K562 (cell line): ENCODE results near the gene HOPX. TPM values are rescaled to one million over a fixed set of nuclear protein-coding genes. Genes with fewer than 3 reads are reported as not detected.

Source experiments
- ATAC-seq: fragments of 200-7000 bp; cut with Tn5 transposase; 3 replicates; pipeline ENCODE4 v1.9.1; 2020; ENCODE audit warnings: moderate library complexity
- BruUV-seq: library from RNA; stranded (reverse); fragments of 400-500 nt; replicated peaks from 2 replicates; lab custom pipeline; 2021; lab: Mats Ljungman, UMichigan
- CTCF ChIA-PET: fragments of 300-600 bp; formaldehyde crosslinking; extraction: SDS; loops from one replicate; lab custom pipeline; 2021; ENCODE audit warnings: low intra/inter-chr PET ratio; lab: Yijun Ruan, JAX
- POLR2A ChIA-PET: fragments of 300-600, 350-650 bp; sonication (Branson Sonifier 250); formaldehyde crosslinking; extraction: SDS; loops from one replicate; lab custom pipeline; 2021; ENCODE audit warnings: antibody characterized with exemption, inconsistent platforms; lab: Yijun Ruan, JAX
- DNase-seq, 4 experiments: peaks; one replicate each; pipeline versions ENCODE4 v3.0.0 to v3.0.0-alpha.2; 2011 to 2018; ENCODE audit warnings: low spot score in 3 of 4, mixed read lengths in 3 of 4; ENCODE audit errors: extremely low read depth in 1 of 4
- FAIRE-seq: peaks from 2 replicates; lab custom pipeline; 2011; peaks lifted over from hg19 to GRCh38; lab: Jason Lieb, UNC
- H2AFZ ChIP-seq: 2 replicates; pipeline ENCODE4 v1.6.0; 2011; ENCODE audit warnings: low read depth, low read length, control low read depth, inconsistent platforms
- H3K27ac ChIP-seq: fragments of 200-600 bp; 3 replicates; pipeline ENCODE4 v1.8.0; 2011; ENCODE audit warnings: low read depth, mild to moderate bottlenecking, control low read depth, inconsistent platforms, low read length, moderate library complexity, mixed read lengths; ENCODE audit errors: extremely low read depth
- H3K27me3 ChIP-seq, 2 experiments: fragments of 300-600 bp in 1 of 2; 2 replicates in 1 of 2; 3 replicates in 1 of 2; pipeline versions ENCODE4 v1.6.0 to v1.8.0; 2011; ENCODE audit warnings: inconsistent platforms in 2 of 2, low read length in 2 of 2, mild to moderate bottlenecking in 1 of 2, mixed read lengths in 1 of 2, moderate library complexity in 1 of 2; ENCODE audit not compliant: control insufficient read depth in 2 of 2, insufficient read depth in 2 of 2
- H3K36me3 ChIP-seq: fragments of 300-600 bp; 3 replicates; pipeline ENCODE4 v1.8.0; 2011; ENCODE audit warnings: mild to moderate bottlenecking, low read length, inconsistent platforms; ENCODE audit not compliant: control insufficient read depth, insufficient read depth
- H3K4me1 ChIP-seq, 2 experiments: fragments of 200-600 bp in 1 of 2; replicated peaks in 1 of 2; 2 replicates in 1 of 2; 3 replicates in 1 of 2; pipeline versions ENCODE4 v1.5.1 to v1.8.0; 2011; ENCODE audit warnings: inconsistent platforms in 2 of 2, low read length in 2 of 2, mild to moderate bottlenecking in 1 of 2, mixed read lengths in 1 of 2, moderate library complexity in 1 of 2; ENCODE audit not compliant: control insufficient read depth in 2 of 2, insufficient read depth in 2 of 2
- H3K4me2 ChIP-seq: 2 replicates; pipeline ENCODE4 v1.6.1; 2011; ENCODE audit warnings: low read length, control low read depth, inconsistent platforms, mixed read lengths; ENCODE audit not compliant: insufficient read depth
- H3K4me3 ChIP-seq: fragments of 200-600 bp; sonication (generic), shearing (Covaris generic); 2 replicates; pipeline ENCODE4 v1.5.1; 2016; ENCODE audit warnings: control low read depth, inconsistent platforms
- H3K79me2 ChIP-seq: fragments of 200-600 bp; 3 replicates; pipeline ENCODE4 v1.8.0; 2011; ENCODE audit warnings: low read length, inconsistent platforms; ENCODE audit not compliant: control insufficient read depth, insufficient read depth
- H3K9ac ChIP-seq, 2 experiments: 2 replicates each; pipeline versions ENCODE4 v1.6.0 to v1.6.1; 2011; ENCODE audit warnings: low read depth in 2 of 2, low read length in 2 of 2, control low read depth in 1 of 2, inconsistent platforms in 1 of 2, mild to moderate bottlenecking in 1 of 2, mixed read lengths in 1 of 2; ENCODE audit not compliant: insufficient read depth in 1 of 2
- H3K9me1 ChIP-seq: one replicate; pipeline ENCODE4 v1.6.0; 2011; ENCODE audit warnings: inconsistent platforms, mild to moderate bottlenecking, low read length, moderate library complexity; ENCODE audit not compliant: control insufficient read depth, insufficient read depth
- H3K9me3 ChIP-seq: replicated peaks from 2 replicates; pipeline ENCODE4 v1.5.1; 2011; ENCODE audit warnings: low read depth, low read length, inconsistent platforms; ENCODE audit not compliant: control insufficient read depth, insufficient read depth
- H4K20me1 ChIP-seq: replicated peaks from 2 replicates; pipeline ENCODE4 v1.6.1; 2011; ENCODE audit warnings: low read length, inconsistent platforms, mixed read lengths; ENCODE audit not compliant: control insufficient read depth, insufficient read depth
- ATF3 ChIP-seq, 2 experiments: fragments of 450-650 bp in 1 of 2; sonication (generic) in 1 of 2; formaldehyde crosslinking in 1 of 2; IDR thresholded peaks in 1 of 2; conservative IDR thresholded peaks in 1 of 2; 2 replicates each; pipeline versions ENCODE4 v1.6.1 to v1.8.1; 2016 to 2023; ENCODE audit warnings: mild to moderate bottlenecking in 2 of 2, moderate library complexity in 2 of 2, inconsistent platforms in 1 of 2, missing genetic modification reagents in 1 of 2
- WGBS: fragments of 100-300 bp; shearing (Covaris generic); methylation state at CpG from one replicate; pipeline ENCODE4 v1.1.6; 2016; ENCODE audit warnings: low coverage, mixed read lengths; ENCODE audit not compliant: insufficient coverage; ENCODE audit errors: missing lambda C conversion rate; 5-methylcytosine and 5-hydroxymethylcytosine counted together
- in situ Hi-C: fragments of 300-500 bp; cut with MboI; formaldehyde crosslinking; loops from 4 replicates; pipeline ENCODE4 v1.15.0; 2018; ENCODE audit warnings: inconsistent platforms, mixed read lengths
- intact Hi-C: fragments of 100-400 bp; cut with micrococcal nuclease; formaldehyde crosslinking; loops from 2 replicates; pipeline ENCODE4 v1.14.2; 2022
- polyA plus RNA-seq, 8 experiments: library from polyadenylated mRNA; depleted of rRNA in 4 of 8; stranded (reverse) in 5 of 8; unstranded in 3 of 8; fragments of >200 nt; fragmentation: Nextera tagmentation in 2 of 8; fragmentation: Illumina TruSeq in 1 of 8; extraction: Ambion mirVana in 2 of 8; extraction: Trizol in 1 of 8; gene quantifications; 2 replicates each; pipeline versions ENCODE4 v1.2.1 to v1.2.3, GENCODE V29; 2011 to 2014; ENCODE audit warnings: inconsistent platforms in 1 of 8, missing spikeins in 1 of 8
- total RNA-seq, 7 experiments: library from RNA; depleted of rRNA in 6 of 7; stranded (reverse); fragments of >200 nt in 6 of 7; fragmentation: Illumina TruSeq in 2 of 7; extraction: Trizol in 2 of 7; gene quantifications; 2 replicates each; pipeline versions ENCODE4 v1.2.1 to v1.2.3, GENCODE V29; 2011 to 2021; ENCODE audit warnings: low replicate concordance in 1 of 7
- TF ChIP-seq, protein P1 (sequence below): fragments of 450-650 bp; IDR thresholded peaks from 2 replicates; pipeline ENCODE4 v1.6.1; 2016

The HOPX gene
- total and polyA plus RNA-seq, 9 of the 15 experiments (the other 6 are each of a cell fraction or from before 2014, with no cell fraction given) = 0.24 TPM; not detected in 8

GRCh38 chr4:56730097-56730496, 49.0 kb upstream of the HOPX start:
- in situ Hi-C loops = no loop called here
- no peaks in the 10 kb centered on the region for H3K9me1 ChIP-seq
- H3K4me3 ChIP-seq = no peak overlapping the region
- DNase-seq = no peak
- WGBS = 12% methylated on average over 5 of the region's 5 CpGs
- POLR2A ChIA-PET = no interaction called here
- peaks cover 5 to 8% of the 10 kb centered on the region in 2 experiments; a peak in 3 of 5 replicates for H3K4me1 ChIP-seq
- no TSS peak for BruUV-seq
- H3K4me2 ChIP-seq = no peak overlapping the region
- no peaks in the 10 kb centered on the region for H4K20me1 ChIP-seq
- no peak overlapping the region for H3K9ac ChIP-seq
- ATAC-seq = no peak
- no peak overlapping the region for H2AFZ ChIP-seq
- TF ChIP-seq ATF3 (IDR thresholded peaks at IDR 0.05) = no peak
- no peak for TF ChIP-seq ATF3 (CRISPR knock-in tag; conservative IDR thresholded peaks at IDR 0.05)
- TF ChIP-seq, protein P1, sequence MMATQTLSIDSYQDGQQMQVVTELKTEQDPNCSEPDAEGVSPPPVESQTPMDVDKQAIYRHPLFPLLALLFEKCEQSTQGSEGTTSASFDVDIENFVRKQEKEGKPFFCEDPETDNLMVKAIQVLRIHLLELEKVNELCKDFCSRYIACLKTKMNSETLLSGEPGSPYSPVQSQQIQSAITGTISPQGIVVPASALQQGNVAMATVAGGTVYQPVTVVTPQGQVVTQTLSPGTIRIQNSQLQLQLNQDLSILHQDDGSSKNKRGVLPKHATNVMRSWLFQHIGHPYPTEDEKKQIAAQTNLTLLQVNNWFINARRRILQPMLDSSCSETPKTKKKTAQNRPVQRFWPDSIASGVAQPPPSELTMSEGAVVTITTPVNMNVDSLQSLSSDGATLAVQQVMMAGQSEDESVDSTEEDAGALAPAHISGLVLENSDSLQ = 0 out of 2 replicates have a peak, but pooled peaks have one; percentile 13
- TF ChIP-seq, all 486 proteins: peak for 1
- Histone ChIP-seq H3K9me3 (no peaks in the 10 kb centered on the region), H3K36me3 (no peaks in the 10 kb centered on the region), H3K27ac (no peak overlapping the region), H3K79me2 (no peaks in the 10 kb centered on the region), H3K27me3 (peaks cover 3 to 7% of the 10 kb centered on the region in 2 experiments; a peak in 2 of 5 replicates)
- CTCF ChIA-PET = no interaction called here
- intact Hi-C loops = no loop called here
- no peak for FAIRE-seq
